ENCODE data around the gene ITPKB.

The ITPKB gene

GRCh38 chr1:226702957-226703831 is 35.9 kb downstream of the ITPKB start:
- DNase-seq = peak; percentile 44 to 69

DNA sequence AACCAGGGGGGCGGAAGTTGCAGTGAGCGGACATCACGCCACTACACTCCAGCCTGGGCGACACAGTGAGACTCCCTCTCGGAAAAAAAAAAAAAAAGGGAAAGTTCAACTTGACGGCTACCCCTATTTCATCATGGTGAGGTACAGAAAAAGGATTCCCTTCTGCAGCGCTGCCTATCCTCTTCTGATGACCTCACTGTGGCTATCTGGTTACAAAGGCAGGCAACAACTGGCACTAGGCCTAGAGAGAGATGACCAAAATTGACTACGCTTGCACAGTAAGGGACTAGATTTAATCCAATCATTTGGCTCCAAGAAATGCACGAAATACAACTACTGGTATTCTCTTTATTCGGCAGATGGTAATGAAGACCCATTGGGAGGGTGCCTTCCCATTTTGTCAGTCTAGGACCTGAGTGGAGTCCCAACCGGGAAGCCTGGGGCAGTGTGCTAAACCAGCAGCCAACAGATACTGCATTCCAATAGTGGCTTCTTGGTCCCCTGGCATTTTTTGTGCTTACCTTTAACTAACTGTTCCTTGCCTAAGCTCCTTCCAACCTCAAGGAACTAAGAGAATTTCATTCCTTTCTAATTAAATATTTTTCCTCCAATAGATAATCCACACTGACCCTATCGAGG is 36.6 kb downstream of the ITPKB start:
- peak; percentile 55 to 57 for DNase-seq

DNA sequence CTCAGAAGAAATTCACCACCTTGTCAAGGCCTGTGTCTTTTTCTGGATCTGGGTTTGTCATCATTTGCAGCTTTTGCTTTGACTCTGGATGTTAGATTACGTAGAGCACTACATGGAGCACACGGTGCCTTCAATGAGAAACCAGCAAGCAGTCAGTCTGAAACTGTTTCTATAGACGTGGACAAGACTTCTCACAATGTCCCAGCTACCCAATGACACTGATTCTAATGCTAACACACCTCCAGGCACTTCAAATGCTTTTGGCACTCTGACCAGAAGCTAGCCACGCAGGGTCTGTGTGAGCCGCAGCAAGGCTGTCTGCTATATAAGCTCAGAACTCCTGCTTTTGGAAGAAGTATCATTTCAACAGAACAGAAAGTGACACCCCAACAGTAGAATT is 38.2 kb downstream of the ITPKB start:
- DNase-seq = no peak

- DNase-seq = no peak
These were observed 39.9 kb downstream of the ITPKB start for GRCh38 chr1:226699166-226699565.

DNA sequence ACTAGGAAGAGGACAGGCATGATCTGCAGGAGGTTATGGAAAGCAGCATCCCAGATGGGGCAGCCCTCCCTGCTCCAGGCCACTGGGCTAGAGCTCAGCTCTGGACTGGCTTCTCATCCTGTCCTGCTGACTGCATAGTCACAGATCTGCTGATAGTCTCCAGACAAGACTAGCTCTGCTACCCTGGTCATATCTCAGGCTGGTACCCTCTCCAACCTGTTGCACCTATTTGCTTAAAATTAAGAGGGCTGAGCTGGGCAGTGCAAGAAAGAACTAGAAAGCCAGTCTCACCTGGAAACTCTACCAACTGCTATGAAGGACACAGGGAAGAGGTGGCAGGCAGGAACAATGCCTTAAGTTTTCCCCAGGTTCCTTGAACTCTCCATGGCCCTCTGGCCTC is 40.4 kb downstream of the ITPKB start:
- DNase-seq = no peak

DNA sequence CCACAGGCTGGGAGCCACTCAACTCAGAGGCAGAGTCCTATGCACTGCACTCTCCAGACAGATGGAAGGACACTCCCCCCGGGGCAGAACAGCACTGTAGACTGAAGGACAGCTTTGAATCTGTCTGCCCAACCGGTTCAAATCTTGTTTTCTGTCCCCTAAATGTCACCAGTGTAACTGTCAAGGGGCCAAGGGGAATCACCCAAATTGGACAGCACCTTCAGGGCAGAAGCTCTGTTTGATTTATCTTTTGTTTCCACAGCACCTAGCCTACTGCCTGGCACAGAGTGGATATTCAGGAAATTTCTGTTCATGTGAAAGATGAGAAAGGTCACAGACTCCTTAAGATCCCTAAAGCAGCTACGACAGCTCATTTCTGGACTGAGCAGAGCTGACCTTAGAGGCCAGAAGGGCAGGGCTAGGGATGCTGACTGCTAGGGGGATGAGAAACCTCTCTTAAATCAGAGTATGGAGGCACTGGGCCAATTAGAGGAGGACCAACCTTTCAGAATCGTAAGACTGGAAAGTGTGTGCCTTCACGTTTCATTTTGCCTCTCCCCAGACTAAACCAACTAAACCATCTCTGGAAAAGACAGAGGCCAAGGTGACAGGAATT is 41.0 kb downstream of the ITPKB start:
- no peak for DNase-seq

- DNase-seq = no peak
These were observed 41.7 kb downstream of the ITPKB start for GRCh38 chr1:226697151-226697928.

- DNase-seq = no peak
These were observed 42.5 kb downstream of the ITPKB start for GRCh38 chr1:226696547-226696946.

GRCh38 chr1:226695335-226695900 is 43.7 kb downstream of the ITPKB start:
- no peak for DNase-seq

GRCh38 chr1:226692823-226693222 is 46.3 kb downstream of the ITPKB start:
- no peak for DNase-seq

GRCh38 chr1:226692051-226692792 is 46.9 kb downstream of the ITPKB start:
- DNase-seq = no peak

DNA sequence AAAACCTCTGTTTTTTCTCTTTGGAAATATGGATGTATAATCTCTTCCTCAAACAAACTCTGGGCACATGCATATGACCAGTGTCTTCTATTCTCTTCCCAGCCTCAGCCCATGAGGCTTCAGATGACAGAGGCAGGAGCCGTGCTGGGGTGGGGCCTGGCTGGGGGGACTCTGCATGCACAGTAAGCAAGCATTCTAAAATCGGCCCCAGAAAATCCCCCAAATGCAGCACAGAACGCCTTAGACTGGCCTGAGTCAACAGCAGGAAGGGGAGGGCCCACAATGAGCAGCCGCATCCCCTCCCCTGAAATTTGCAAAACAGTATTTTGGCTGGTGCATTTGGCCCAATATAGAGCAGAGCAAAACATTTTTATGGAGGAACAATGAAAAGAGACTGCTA is 47.8 kb downstream of the ITPKB start:
- DNase-seq = no peak

DNA sequence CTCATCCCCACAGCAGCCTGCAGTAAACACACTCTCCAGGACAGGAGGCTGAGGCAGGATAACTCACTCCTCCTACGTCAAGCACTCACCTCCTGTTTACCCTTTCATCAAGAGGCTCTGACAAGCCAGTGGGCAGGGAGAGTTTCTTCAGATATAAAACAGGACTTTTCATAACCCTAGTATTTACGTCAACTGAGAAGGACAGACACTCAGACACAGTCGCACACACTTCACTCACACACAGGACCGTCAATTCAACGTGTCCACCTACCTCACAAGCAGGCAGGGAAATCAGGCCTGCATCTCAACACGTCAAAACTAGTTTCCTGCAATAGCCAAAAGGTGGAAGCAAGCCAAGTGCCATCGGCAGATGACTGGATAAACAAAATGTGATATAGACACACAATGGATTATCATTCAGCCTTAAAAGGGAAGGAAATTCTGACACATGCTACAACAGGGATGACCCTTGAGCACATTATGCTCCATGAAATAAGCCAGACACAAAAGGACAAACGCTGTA is 48.6 kb downstream of the ITPKB start:
- DNase-seq = peak; percentile 59 to 80

- DNase-seq = no peak
These were observed 50.3 kb downstream of the ITPKB start for GRCh38 chr1:226688808-226689207.

DNA sequence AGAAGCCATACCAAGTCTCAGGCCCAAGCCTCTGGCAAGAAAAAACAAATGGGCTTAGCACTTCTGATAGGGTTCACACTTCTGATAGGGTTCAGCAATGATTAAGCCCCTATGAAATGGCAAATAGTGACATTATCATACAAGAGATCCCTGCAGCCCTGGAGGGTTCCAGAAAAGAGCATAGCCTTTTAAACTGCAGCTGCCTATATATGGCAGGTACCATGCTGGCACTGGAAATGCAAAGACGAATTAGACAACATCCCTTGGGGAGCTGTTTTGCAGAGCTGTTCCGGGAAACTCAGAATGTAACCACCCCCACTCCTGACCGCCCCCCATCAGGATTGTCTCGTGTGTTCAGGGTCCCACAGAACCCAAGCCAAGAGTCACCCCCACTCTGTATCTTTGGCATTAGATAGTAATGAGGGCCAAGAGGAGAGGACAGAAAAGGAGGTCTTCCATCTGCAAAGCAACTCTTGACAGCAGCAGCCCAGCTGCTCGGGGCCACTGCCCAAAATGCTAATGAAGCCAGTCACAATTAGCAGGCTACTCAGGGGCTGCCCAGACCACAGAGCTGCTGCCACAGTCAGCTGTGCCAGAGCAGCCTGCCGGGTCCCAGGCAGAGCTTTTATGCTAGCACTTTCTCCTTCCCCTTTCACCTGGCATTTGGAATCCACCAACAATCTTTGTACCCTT is 50.9 kb downstream of the ITPKB start:
- DNase-seq = no peak

DNA sequence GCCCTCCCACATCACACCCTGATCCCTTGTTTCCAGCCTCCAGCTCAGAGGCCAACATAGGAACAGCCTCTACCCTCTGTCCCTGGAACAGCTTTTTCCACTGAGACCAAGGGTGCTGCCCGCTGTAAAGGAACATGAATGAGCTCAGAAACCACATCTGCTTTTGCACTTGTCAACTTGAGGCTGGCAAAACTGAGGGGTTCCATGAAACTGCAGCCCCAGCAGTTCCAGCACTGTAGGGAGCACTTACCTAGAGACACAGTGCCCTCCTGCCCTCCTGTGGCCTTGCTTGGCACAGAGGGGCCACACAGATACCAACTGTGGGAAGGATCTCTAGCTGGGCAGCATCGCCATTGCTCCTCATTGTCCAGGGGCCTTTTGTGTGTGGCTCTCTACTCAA is 51.7 kb downstream of the ITPKB start:
- DNase-seq = no peak

GRCh38 chr1:226686440-226687425 is 52.3 kb downstream of the ITPKB start:
- no peak for DNase-seq

DNA sequence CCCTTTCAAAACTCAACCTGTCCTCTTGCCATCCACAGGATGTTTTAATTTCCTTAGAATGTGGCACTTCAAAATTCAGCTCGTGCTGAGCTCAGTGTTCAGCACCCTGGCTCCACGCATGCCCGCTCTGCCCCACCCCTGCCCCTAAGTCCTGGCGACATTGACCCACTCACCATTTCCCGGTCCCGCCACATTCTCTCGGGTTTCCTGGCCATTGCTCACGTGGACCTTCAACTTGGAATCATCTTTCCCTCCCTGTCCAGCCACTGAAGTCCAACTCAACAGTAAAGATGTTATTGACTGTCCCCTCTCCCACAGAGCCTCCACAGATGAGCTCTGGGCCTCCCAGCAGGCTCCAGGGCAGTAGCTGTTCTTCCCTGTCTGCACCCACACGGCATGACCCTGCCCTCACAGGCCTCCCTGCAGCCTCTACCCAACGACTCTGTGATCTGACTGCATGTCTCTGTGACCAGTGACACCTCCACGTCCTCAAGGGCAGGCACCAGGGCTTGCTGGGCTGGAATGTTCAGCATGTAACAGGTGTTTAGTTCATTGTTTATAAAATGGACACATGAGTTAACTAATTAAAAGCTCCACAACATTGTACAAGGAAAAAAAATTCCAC is 53.8 kb downstream of the ITPKB start:
- no peak for DNase-seq

DNA sequence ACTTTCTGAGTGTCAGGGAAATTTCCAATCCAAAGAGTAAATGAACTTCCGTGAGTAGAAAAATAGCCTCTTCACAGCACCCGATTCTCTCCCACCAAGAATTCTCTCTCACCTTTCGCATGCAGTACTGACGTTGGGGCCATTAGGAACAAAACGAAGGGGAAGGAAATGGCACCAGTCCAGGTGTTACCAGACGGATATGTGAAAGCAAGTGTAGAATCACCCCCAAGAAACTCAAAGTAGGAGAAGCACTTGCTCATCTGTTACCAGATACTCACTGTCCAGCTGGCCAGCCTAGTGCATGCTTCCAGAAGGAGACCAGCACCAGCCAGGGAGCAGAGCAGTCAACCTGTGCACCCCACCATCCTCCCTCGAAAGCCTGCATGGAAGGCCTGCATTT is 55.1 kb downstream of the ITPKB start:
- DNase-seq = no peak

Measured in SHP77 (cell line).